Myocyte (in vitro differentiated cells): ENCODE data around the gene LSAMP. TPM values are rescaled to one million over a fixed set of nuclear protein-coding genes. Genes with fewer than 3 reads are reported as not detected.
"Not testable (repeated sequence)": the region's sequence is repeated elsewhere in the genome, so short reads cannot be mapped to it uniquely, and the experiment has no call there.

Source experiments
- DNase-seq: peaks from one replicate; pipeline ENCODE4 v3.0.0-alpha.2; 2012; ENCODE audit warnings: low read depth
- total RNA-seq: library from RNA; depleted of rRNA; stranded (reverse); fragments of >200 nt; gene quantifications from 2 replicates; pipeline ENCODE4 v1.2.3, GENCODE V29; 2014

The LSAMP gene
- total RNA-seq, 1 donor from 2014 or later, result 0.03 TPM

- no peak for DNase-seq
These were observed 326.7 kb downstream of the LSAMP start for GRCh38 chr3:116118475-116119169.

- no peak for DNase-seq
These were observed 330.7 kb downstream of the LSAMP start for GRCh38 chr3:116114586-116114985.

GRCh38 chr3:116112696-116113095 lies 332.6 kb downstream of the LSAMP start:
- DNase-seq, result peak; percentile 21

GRCh38 chr3:116111765-116112164 lies 333.5 kb downstream of the LSAMP start:
- DNase-seq, result no peak

GRCh38 chr3:116103868-116104530 lies 341.3 kb downstream of the LSAMP start:
- no peak for DNase-seq

DNA sequence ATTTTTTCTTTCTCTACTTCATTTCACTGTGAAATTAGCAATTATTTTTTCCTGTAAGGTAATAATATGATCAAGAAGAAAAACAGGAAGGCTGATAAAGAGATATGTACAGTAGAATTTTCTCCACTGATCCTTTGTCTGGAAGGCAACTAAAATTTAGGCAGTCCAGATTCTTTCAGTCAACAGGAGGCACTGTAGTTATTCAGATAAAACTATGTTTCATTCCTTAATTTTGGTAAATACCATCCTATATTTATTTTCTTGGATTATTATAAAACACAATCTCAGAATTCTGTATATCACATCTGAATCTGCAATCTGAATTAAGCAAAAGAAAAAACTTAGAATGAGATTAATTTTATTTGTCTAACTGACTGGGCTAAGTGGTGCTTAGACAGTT lies 343.2 kb downstream of the LSAMP start:
- DNase-seq, result peak; percentile 13

DNA sequence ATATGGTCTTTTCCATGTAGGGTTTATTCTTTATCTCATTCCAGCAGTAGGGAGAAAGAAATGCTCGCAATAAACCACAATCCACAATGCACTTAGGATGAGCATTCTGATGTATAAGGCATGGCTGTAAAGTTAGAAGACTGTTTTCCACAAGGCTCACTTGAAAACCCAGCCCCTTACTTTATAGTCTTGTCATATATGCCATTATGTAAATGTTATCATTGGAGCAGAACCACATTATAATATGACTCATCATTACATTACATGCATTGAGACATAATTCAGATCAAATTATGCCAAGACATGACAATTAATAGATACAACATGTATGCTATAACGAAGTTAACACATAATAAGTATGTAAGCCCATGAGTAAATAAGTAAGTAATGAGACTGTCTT lies 348.1 kb downstream of the LSAMP start:
- no peak for DNase-seq

DNA sequence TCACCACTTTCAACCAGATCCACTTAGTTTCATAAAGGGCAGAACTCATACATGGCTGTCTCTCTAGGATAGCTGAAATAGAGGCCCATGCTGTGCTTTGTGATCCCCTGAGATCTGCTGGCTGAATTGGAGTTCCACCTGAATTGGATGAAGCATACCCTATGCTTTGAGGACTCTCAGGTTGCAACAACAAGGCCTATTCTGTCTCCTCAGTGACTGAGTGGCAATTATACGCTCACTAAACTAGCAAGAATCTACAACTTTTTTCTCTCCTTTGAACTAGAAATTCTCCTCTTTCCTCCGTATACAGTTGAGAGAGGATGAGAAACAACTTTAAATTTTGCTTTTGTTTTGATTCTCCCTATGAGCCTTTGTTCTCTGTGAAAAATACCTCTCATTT lies 348.7 kb downstream of the LSAMP start:
- no peak for DNase-seq

DNA sequence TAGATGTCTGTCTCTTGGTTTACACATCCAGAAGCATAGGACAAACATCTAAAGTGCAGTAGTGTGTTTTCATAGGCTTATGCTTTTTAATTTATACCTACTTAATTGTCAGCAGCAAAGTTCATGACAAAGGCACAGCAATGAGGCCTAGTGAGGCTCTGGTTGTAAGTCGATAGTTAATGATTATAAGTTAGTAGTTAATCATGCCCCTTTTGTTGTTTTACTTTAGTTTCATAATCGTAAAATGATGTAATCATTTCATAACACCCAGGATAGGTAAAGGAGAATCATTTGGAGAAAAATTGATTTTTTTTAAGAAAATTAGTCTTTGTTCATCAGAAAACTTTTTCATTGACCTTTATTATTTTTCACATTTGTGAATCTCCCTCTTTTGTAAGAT lies 351.9 kb downstream of the LSAMP start:
- no peak for DNase-seq

GRCh38 chr3:116087426-116087825 lies 357.9 kb downstream of the LSAMP start:
- DNase-seq, result peak; percentile 69

GRCh38 chr3:116084999-116085791 lies 360.1 kb downstream of the LSAMP start:
- DNase-seq, result no peak

DNA sequence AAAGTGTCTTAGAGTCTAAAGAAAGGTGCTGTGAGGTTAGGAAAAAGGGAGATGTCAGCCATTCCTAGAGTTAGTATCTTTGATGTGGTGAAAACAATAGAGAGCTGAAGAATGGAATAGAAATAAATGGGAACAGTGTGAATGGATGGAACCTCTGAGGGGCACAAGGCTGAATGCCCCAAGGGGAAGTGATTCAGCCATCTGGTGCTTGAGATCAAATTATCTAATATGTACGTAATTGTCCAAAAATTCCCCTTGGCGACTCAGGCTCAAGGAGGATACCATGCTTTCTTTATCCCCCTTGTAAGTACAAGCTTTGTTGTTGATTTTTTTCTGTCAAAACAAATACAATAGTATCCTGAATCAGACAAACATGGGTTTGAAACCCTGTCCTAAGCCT lies 361.6 kb downstream of the LSAMP start:
- no peak for DNase-seq

GRCh38 chr3:116078561-116078960 lies 366.7 kb downstream of the LSAMP start:
- DNase-seq, result no peak

DNA sequence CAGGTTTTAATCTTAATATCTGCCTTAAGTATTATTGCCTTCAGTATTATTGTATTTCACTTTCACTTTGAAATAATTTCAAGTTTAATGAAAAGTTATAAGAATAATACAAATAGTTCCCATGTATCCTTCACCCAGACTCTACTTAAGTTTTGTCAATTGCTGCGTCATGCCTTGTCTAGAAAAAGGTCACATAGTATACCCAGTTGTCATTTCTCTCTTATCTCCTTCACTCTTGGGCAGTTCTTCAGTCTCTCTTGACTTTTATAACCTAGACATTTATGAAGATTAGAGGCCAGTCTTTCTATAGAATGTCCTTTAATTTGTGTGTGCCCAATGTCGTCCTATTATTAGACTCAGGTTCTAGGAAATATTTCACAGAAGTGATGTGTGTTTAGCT lies 367.7 kb downstream of the LSAMP start:
- no peak for DNase-seq

DNA sequence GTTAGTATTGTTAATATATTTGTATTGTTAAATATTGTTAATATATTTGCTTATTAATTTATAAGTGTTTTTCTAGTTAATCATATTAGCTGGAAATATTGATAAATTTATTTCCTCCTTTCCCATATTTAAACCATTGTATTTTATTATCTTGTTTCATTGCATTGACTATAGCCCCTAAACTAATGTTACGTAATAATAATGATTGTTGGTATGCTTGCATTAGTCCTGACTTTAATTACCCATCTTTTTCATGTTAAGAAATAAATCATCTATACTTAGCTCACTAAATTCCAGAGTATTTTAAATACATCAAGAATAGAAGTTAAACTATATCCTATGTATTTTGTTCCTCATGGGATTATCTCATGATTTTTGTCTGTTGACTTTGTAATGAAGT lies 368.2 kb downstream of the LSAMP start:
- no peak for DNase-seq

DNA sequence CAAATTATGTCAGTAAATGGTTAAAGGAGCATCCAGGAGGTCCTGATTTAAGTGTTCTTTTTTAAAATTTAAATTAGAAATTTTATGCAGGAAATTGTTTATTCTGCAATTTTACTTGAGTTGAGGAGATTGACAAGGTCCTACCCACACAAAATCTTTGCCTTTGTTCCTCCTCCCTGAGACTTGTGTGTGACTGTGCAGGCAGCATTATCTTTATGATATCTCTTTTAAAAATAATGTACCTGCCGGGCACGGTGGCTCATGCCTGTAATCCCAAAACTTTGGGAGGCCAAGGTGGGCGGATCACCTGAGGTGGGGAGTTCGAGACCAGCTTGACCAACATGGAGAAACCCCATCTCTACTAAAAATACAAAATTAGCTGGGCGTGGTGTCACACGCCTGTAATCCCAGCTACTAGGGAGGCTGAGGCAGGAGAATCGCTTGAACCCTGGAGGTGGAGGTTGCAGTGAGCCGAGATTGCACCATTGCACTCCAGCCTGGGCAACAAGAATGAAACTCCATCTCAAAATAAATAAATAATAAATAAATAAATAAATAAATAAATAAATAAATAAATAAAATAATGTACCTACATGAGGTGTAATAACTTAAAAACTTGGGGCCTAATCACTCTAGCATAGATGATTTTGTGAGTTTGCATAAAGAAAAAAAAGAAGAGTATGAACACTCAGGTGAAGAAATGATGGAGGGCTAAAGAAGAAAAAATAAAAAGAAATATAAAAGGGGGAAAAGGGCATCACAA lies 374.6 kb downstream of the LSAMP start:
- not testable (repeated sequence) for DNase-seq

DNA sequence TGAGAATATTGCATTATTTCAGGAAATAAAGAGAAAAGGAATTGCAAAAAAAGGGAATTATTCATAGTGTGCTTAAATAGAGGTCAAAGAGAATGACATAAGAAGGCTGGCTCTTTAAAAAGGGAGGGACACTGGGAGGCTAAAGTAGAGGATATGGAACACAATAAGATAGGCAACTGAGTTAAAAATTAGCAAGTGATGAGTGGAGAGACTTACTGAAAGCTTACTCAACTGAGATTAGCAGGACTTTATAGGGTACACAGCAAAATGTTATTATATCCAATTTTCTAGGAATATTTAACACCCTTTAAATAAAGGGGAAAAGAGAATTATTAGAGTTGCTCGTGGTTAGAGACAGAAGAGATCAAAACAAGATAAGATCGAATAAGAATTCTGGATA lies 375.2 kb downstream of the LSAMP start:
- no peak for DNase-seq

DNA sequence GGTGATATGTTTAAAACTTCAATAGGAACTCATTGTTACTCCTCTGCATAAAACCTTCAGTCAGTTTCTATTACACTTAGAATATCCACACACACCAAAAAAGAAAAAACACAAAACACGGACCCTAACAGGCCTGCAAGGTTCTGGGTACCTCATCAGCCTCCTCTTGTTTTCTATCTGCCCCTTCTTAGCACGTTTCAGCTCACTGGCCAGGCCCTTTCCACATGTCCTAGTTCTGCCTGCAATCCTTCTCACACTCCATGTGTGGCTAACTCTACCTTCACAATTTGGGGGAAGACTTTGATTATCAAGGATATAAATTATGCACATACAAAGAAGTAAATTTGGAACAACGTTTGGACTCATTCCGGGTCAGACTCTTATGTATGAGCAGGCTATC lies 376.3 kb downstream of the LSAMP start:
- no peak for DNase-seq

- DNase-seq, result no peak
These were observed 378.0 kb downstream of the LSAMP start for GRCh38 chr3:116067326-116067725.

DNA sequence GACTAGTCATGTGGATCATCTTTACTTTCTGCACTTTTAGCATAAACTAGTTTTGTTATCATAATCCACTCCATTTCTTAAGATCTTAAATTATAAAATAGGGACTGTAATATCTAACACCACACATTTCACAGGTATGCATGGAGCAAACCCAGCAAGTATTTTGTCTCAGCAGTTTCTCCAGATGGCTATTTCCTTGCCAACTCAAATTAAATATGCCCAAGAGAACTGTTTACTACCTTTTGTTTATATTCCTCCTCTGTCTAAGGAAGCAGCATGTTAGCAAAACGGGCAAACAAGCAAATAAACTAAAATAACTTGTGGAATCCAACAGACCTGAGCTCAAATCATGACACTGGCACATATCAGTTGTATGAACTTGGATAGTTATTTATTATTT lies 379.8 kb downstream of the LSAMP start:
- no peak for DNase-seq

DNA sequence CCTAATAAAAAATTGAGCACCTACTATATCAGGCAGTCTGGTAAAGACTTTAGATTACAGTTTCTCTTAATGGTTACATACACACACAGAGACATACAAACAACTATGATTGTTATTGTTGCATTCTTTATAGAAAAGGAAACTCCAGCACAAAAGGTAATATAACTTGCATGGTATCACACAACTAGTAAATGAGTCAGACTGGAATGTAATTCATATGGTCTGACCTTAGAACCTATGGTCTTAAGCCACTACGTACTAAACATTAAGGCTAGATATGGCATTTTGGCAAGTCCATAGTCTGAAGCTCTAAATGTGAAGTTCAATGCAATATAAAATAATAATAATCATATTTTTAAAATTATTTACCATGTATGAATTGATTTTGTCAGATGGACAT lies 380.6 kb downstream of the LSAMP start:
- no peak for DNase-seq
